SU-DHL-6 (cell line): ENCODE measurements around the gene FUOM.

ENCODE experiments used
- H2AFZ ChIP-seq: fragments of 200-600 bp; sonication (generic); 2 replicates; pipeline ENCODE4 v1.6.1; 2014; ENCODE audit warnings: low read depth, mild to moderate bottlenecking, moderate library complexity, mixed read lengths, antibody characterized with exemption, low read length; ENCODE audit not compliant: severe bottlenecking
- H3F3A ChIP-seq: fragments of 200-600 bp; shearing (Covaris generic); 2 replicates; pipeline ENCODE4 v1.6.0; 2016; ENCODE audit warnings: antibody characterized with exemption, mild to moderate bottlenecking; ENCODE audit not compliant: insufficient read depth
- H3K27ac ChIP-seq: fragments of 200-600 bp; sonication (generic); 2 replicates; pipeline ENCODE4 v1.5.1; 2016; ENCODE audit warnings: low read depth, mild to moderate bottlenecking, low read length, moderate library complexity, mixed read lengths
- H3K27me3 ChIP-seq: fragments of 200-600 bp; sonication (generic), shearing (Covaris generic); 2 replicates; pipeline ENCODE4 v1.6.0; 2014; ENCODE audit warnings: mild to moderate bottlenecking, low read length
- H3K36me3 ChIP-seq: fragments of 200-600 bp; sonication (generic); 2 replicates; pipeline ENCODE4 v1.6.1; 2014; ENCODE audit warnings: mild to moderate bottlenecking, low read length, mixed read lengths
- H3K4me2 ChIP-seq: fragments of 300-600, 200-600 bp; shearing (Covaris generic), sonication (generic); 2 replicates; pipeline ENCODE4 v1.6.0; 2014; ENCODE audit warnings: low read length, low read depth, mild to moderate bottlenecking; ENCODE audit not compliant: poor library complexity, severe bottlenecking
- H3K4me3 ChIP-seq: fragments of 200-600 bp; sonication (generic); 2 replicates; pipeline ENCODE4 v1.5.1; 2014; ENCODE audit warnings: antibody characterized with exemption, low read length, mild to moderate bottlenecking, mixed read lengths; ENCODE audit not compliant: insufficient read depth, poor library complexity, severe bottlenecking
- H3K79me2 ChIP-seq: fragments of 200-600 bp; sonication (generic); 2 replicates; pipeline ENCODE4 v1.6.1; 2014; ENCODE audit warnings: mild to moderate bottlenecking, low read length, moderate library complexity; ENCODE audit not compliant: insufficient read depth
- H3K9ac ChIP-seq: fragments of 200-600 bp; sonication (generic); 2 replicates; pipeline ENCODE4 v1.7.0; 2014; ENCODE audit warnings: mild to moderate bottlenecking, low read length
- H3K9me2 ChIP-seq: fragments of 200-600 bp; sonication (generic); replicated peaks from 2 replicates; pipeline ENCODE4 v1.6.1; 2014; ENCODE audit warnings: low read length; ENCODE audit not compliant: insufficient read depth
- H3K9me3 ChIP-seq: fragments of 200-600 bp; sonication (generic); 2 replicates; pipeline ENCODE4 v1.6.1; 2014; ENCODE audit warnings: low read length, mixed read lengths; ENCODE audit not compliant: insufficient read depth
- H4K20me1 ChIP-seq: fragments of 200-600 bp; sonication (generic); 2 replicates; pipeline ENCODE4 v1.6.1; 2014; ENCODE audit warnings: low read depth, mild to moderate bottlenecking, antibody characterized with exemption, low read length, moderate library complexity, mixed read lengths
- EZH2phosphoT487 ChIP-seq: fragments of 200-600 bp; sonication (generic), shearing (Covaris generic); conservative IDR thresholded peaks from 2 replicates; pipeline ENCODE4 v1.6.1; 2018; ENCODE audit warnings: mild to moderate bottlenecking, antibody characterized with exemption, low read length, moderate library complexity, mixed read lengths
- TF ChIP-seq, protein P1 (sequence below): fragments of 200-600 bp; sonication (generic); IDR thresholded peaks from one replicate; pipeline ENCODE4 v1.5.1; 2017; ENCODE audit warnings: antibody characterized with exemption, mild to moderate bottlenecking, low read length, moderate library complexity; ENCODE audit not compliant: insufficient read depth, poor library complexity, severe bottlenecking

The FUOM gene

DNA sequence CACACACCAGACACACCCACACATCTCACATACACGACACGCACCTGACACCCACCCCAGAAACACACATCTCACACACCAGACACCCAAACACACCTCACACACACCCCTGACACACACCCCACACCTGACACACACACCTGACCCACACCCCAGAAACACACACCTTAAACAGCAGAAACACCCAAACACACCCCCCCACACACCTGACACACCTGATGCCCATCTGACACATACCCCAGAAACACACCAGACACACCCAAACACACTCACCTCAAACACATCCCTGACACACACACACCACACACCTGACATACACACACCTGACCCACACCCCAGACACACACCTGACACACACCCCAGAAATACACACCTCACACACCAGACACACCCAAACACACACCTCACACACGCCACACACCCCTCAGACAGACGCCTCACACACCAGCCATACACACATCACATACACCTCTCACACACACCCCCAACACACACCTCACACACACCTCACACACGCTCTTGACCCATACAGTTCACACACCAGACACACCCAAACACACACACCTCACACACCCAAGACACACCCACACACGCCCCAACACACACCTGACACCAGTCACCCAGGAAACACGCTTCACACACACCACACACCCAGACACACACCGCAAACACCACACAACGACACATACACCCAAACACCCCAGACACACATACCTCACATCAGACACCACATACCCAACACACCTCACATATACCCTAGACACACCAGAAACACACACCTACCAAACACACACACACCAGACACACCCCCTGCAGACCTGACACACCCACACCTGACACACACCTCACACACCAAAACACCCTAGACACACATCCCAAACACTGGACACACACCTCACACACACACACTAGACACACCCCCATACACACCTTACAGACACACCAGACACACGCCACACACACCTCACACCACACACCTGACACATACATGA, 19.4 kb downstream of the FUOM start:
- H3F3A ChIP-seq, result no peaks in the 10 kb centered on the region
- no peak for TF ChIP-seq EZH2phosphoT487
- TF ChIP-seq, protein P1, sequence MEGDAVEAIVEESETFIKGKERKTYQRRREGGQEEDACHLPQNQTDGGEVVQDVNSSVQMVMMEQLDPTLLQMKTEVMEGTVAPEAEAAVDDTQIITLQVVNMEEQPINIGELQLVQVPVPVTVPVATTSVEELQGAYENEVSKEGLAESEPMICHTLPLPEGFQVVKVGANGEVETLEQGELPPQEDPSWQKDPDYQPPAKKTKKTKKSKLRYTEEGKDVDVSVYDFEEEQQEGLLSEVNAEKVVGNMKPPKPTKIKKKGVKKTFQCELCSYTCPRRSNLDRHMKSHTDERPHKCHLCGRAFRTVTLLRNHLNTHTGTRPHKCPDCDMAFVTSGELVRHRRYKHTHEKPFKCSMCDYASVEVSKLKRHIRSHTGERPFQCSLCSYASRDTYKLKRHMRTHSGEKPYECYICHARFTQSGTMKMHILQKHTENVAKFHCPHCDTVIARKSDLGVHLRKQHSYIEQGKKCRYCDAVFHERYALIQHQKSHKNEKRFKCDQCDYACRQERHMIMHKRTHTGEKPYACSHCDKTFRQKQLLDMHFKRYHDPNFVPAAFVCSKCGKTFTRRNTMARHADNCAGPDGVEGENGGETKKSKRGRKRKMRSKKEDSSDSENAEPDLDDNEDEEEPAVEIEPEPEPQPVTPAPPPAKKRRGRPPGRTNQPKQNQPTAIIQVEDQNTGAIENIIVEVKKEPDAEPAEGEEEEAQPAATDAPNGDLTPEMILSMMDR, result no peak
- H3K4me3 ChIP-seq, result no peak overlapping the region
- no peaks in the 10 kb centered on the region for H4K20me1 ChIP-seq
- no peak overlapping the region for H3K9ac ChIP-seq
- no peaks in the 10 kb centered on the region for H3K9me2 ChIP-seq
- no peak overlapping the region for H2AFZ ChIP-seq
- H3K36me3 ChIP-seq, result no peaks in the 10 kb centered on the region
- H3K9me3 ChIP-seq, result no peaks in the 10 kb centered on the region; the same call in 1 of the 2 replicates
- H3K27me3 ChIP-seq, result no peaks in the 10 kb centered on the region
- H3K4me2 ChIP-seq, result no peak overlapping the region
- H3K79me2 ChIP-seq, result no peaks in the 10 kb centered on the region
- H3K27ac ChIP-seq, result no peak overlapping the region

- Histone ChIP-seq H3K27ac (no peak overlapping the region), H3F3A (no peaks in the 10 kb centered on the region), H3K9me3 (no peaks in the 10 kb centered on the region; the same call in 1 of the 2 replicates), H2AFZ (no peak overlapping the region), H4K20me1 (no peaks in the 10 kb centered on the region), H3K9ac (no peak overlapping the region), H3K27me3 (no peaks in the 10 kb centered on the region), H3K4me2 (no peak overlapping the region), H3K79me2 (no peaks in the 10 kb centered on the region), H3K4me3 (no peak overlapping the region), H3K9me2 (no peaks in the 10 kb centered on the region), H3K36me3 (no peaks in the 10 kb centered on the region)
- TF ChIP-seq EZH2phosphoT487, result no peak
- TF ChIP-seq, protein P1, result no peak
These were observed 20.5 kb downstream of the FUOM start for GRCh38 chr10:133337370-133337725.

DNA sequence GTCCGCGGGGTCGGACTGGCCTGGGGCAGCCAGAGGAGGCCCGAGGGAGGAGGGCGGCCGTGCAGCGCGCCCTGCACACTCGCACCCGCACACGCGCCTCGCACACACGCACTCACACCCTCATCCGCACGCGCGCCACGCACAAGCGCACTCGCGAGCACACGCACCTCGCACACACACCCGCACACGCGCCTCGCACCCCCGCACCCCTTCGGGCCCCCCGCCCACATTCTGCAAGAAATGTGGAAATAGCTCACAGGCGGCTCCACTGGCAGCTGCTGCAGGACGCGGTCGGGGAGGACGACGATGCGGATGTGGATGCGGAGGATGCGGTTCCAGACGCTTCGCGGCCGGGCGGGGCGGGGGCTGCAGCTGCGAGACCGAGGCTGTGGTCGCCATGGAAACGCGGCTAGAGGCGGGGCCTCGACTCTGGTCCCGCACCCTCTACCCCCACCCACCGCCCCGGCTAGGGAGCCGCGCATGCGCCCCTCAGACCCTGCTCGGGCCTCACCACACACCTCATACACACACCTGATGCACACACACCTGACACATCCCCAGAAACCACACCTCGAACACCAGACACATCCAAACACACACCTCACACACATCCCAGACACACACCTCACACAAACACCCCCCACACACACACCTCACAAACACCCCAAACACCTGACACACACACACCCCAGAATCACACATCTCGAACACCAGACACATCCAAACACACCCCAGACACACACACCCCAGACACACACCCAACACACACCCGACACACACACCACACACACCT, 21.0 kb downstream of the FUOM start, which contains the start of gene CALY:
CALY (minus strand) TSS at position 320 of the 793 bp plus-strand sequence. CDS start 7,907 bp downstream, outside the sequence.
- TF ChIP-seq EZH2phosphoT487, result no peak
- TF ChIP-seq, protein P1, result no peak
- H3F3A ChIP-seq, result no peaks in the 10 kb centered on the region
- H3K79me2 ChIP-seq, result no peaks in the 10 kb centered on the region
- no peak within 1 kb of the TSS for H3K4me2 ChIP-seq
- H3K9me3 ChIP-seq, result no peaks in the 10 kb centered on the region; the same call in 1 of the 2 replicates
- no peaks in the 10 kb centered on the region for H4K20me1 ChIP-seq
- no peak within 1 kb of the TSS for H3K9ac ChIP-seq
- H3K4me3 ChIP-seq, result no peak within 1 kb of the TSS
- H3K9me2 ChIP-seq, result no peaks in the 10 kb centered on the region
- no peak within 1 kb of the TSS for H2AFZ ChIP-seq
- H3K36me3 ChIP-seq, result no peaks in the 10 kb centered on the region
- H3K27ac ChIP-seq, result no peak within 1 kb of the TSS
- H3K27me3 ChIP-seq, result no peaks in the 10 kb centered on the region
